B cell (primary cell): Measurements from ENCODE around the gene VKORC1L1. TPM values are rescaled to one million over a fixed set of nuclear protein-coding genes. Genes with fewer than 3 reads are reported as not detected.
"Not testable (repeated sequence)": the region's sequence is repeated elsewhere in the genome, so short reads cannot be mapped to it uniquely, and the experiment has no call there.

Experiments used
- ATAC-seq: fragments of 200-7000 bp; cut with Tn5 transposase; one replicate; pipeline ENCODE4 v1.10.0; 2021; ENCODE audit warnings: low read depth, mild to moderate bottlenecking, moderate number of reproducible peaks, moderate library complexity
- CTCF ChIA-PET: fragments of 350-600 bp; sonication (Branson Sonifier 250); formaldehyde crosslinking; loops from one replicate; lab custom pipeline; 2021; ENCODE audit warnings: antibody characterized with exemption, inconsistent platforms; lab: Charles Lee
- POLR2A ChIA-PET: fragments of 350-600 bp; sonication (Branson Sonifier 250); formaldehyde crosslinking; loops from one replicate; lab custom pipeline; 2021; ENCODE audit warnings: antibody characterized with exemption; lab: Charles Lee
- DNase-seq: peaks from one replicate; pipeline ENCODE4 v3.0.0; 2013
- H2AFZ ChIP-seq: 2 replicates; pipeline ENCODE4 v1.6.1; 2012; ENCODE audit warnings: mild to moderate bottlenecking, low read depth, low read length; ENCODE audit not compliant: insufficient read depth, poor library complexity, severe bottlenecking
- H3K27ac ChIP-seq, 2 donors: 1 replicate in 1 of 2; 2 replicates in 1 of 2; pipeline ENCODE4 v1.5.1; 2012 to 2013; ENCODE audit warnings: low read length in 2 of 2, mild to moderate bottlenecking in 2 of 2, moderate library complexity in 1 of 2
- H3K27me3 ChIP-seq, 4 experiments: fragments of 200-600 bp in 1 of 4; sonication (generic) in 1 of 4; replicated peaks in 1 of 4; 1 replicate in 2 of 4; 2 replicates in 2 of 4; pipeline versions ENCODE4 v1.6.1 to v1.7.0; 2013 to 2016; ENCODE audit warnings: low read length in 3 of 4, mild to moderate bottlenecking in 2 of 4, mixed read lengths in 1 of 4, moderate library complexity in 1 of 4; ENCODE audit not compliant: insufficient read depth in 4 of 4, control insufficient read depth in 3 of 4; ENCODE audit errors: control extremely low read depth in 1 of 4
- H3K36me3 ChIP-seq, 2 experiments: replicated peaks in 1 of 2; 1 replicate in 1 of 2; 2 replicates in 1 of 2; pipeline versions ENCODE4 v1.6.1 to v1.7.1; 2013; ENCODE audit warnings: low read length in 1 of 2; ENCODE audit not compliant: insufficient read depth in 2 of 2, control insufficient read depth in 1 of 2; ENCODE audit errors: control extremely low read depth in 1 of 2, extremely low read depth in 1 of 2
- H3K4me1 ChIP-seq, 2 donors: fragments of 200-600 bp in 1 of 2; sonication (generic) in 1 of 2; 1 replicate in 1 of 2; 2 replicates in 1 of 2; pipeline versions ENCODE4 v1.5.1 to v1.6.1; 2013 to 2017; ENCODE audit warnings: low read length in 2 of 2; ENCODE audit not compliant: control insufficient read depth in 2 of 2, insufficient read depth in 2 of 2
- H3K4me2 ChIP-seq: replicated peaks from 2 replicates; pipeline ENCODE3; 2012; ENCODE audit warnings: mild to moderate bottlenecking, low read depth, low read length; ENCODE audit not compliant: poor library complexity, severe bottlenecking
- H3K4me3 ChIP-seq, 5 experiments: fragments of 200-600 bp in 1 of 5; sonication (generic) in 1 of 5; 1 replicate in 3 of 5; 2 replicates in 2 of 5; pipeline versions ENCODE4 v1.5.1 to v1.7.0; 2011 to 2016; ENCODE audit warnings: low read length in 4 of 5, mild to moderate bottlenecking in 4 of 5, low read depth in 2 of 5, control low read depth in 1 of 5, moderate library complexity in 1 of 5; ENCODE audit not compliant: insufficient read depth in 1 of 5; ENCODE audit errors: control extremely low read depth in 1 of 5, extremely low read depth in 1 of 5
- H3K79me2 ChIP-seq: fragments of 200-600 bp; sonication (generic); one replicate; pipeline ENCODE4 v1.6.0; 2016; ENCODE audit warnings: low read length; ENCODE audit not compliant: control insufficient read depth, insufficient read depth
- H3K9ac ChIP-seq: fragments of 200-600 bp; sonication (generic); 2 replicates; pipeline ENCODE4 v1.6.1; 2017; ENCODE audit warnings: mild to moderate bottlenecking, low read length, moderate library complexity
- H3K9me3 ChIP-seq, 3 donors: one replicate each; pipeline versions ENCODE4 v1.6.1 to v1.7.1; 2013; ENCODE audit warnings: low read length in 2 of 3; ENCODE audit not compliant: control insufficient read depth in 2 of 3, insufficient read depth in 1 of 3; ENCODE audit errors: control extremely low read depth in 1 of 3
- H4K20me1 ChIP-seq: 2 replicates; pipeline ENCODE4 v1.6.0; 2012; ENCODE audit warnings: mild to moderate bottlenecking, low read length; ENCODE audit not compliant: insufficient read depth, control insufficient read depth, poor library complexity, severe bottlenecking
- H3K27ac Mint-ChIP-seq: one replicate; pipeline ENCODE4 v1.8.0; 2021; ENCODE audit warnings: mixed read lengths
- H3K27me3 Mint-ChIP-seq: one replicate; pipeline ENCODE4 v1.8.0; 2021; ENCODE audit warnings: mixed read lengths
- H3K4me1 Mint-ChIP-seq: one replicate; pipeline ENCODE4 v1.8.0; 2021; ENCODE audit warnings: mixed read lengths
- H3K4me3 Mint-ChIP-seq: one replicate; pipeline ENCODE4 v1.8.0; 2021; ENCODE audit warnings: mixed read lengths
- H3K9me3 Mint-ChIP-seq: one replicate; pipeline ENCODE4 v1.8.0; 2022; ENCODE audit warnings: mixed read lengths; ENCODE audit not compliant: insufficient read depth
- CTCF ChIP-seq: fragments of 200-600 bp; IDR thresholded peaks from one replicate; pipeline ENCODE4 v1.8.0; 2022; ENCODE audit warnings: antibody characterized with exemption, mild to moderate bottlenecking
- EZH2 ChIP-seq: IDR thresholded peaks from 2 replicates; pipeline ENCODE4 v1.6.1; 2012; ENCODE audit warnings: borderline replicate concordance, low read depth, mild to moderate bottlenecking, moderate library complexity, low read length; ENCODE audit not compliant: insufficient read depth, poor library complexity, severe bottlenecking
- WGBS: methylation state at CpG from one replicate; pipeline ENCODE4 v1.1.5; 2013; ENCODE audit warnings: missing lambda C conversion rate; ENCODE audit not compliant: insufficient coverage; 5-methylcytosine and 5-hydroxymethylcytosine counted together
- intact Hi-C: fragments of 100-400 bp; cut with micrococcal nuclease; formaldehyde crosslinking; loops from one replicate; pipeline ENCODE4 v1.10.0; 2022
- polyA plus RNA-seq: library from polyadenylated mRNA; depleted of rRNA; stranded (reverse); fragments of >200 nt; gene quantifications from 2 replicates; pipeline ENCODE4 v1.2.3, GENCODE V29; 2012
- total RNA-seq, 2 donors: library from RNA; stranded (reverse); fragments of 120-200 nt in 1 of 2; gene quantifications; 1 replicate in 1 of 2; 2 replicates in 1 of 2; pipeline versions ENCODE4 v1.2.3 to v1.2.4, GENCODE V29; 2013 to 2022

The VKORC1L1 gene
- total and polyA plus RNA-seq, 2 donors (not counting 1 experiment from before 2014, with no cell fraction given) = 2.2 to 8.1 TPM

- Mint-ChIP-seq H3K9me3 (peaks cover 4% of the 10 kb centered on the region), H3K27me3 (no peaks in the 10 kb centered on the region), H3K4me3 (no peak overlapping the region), H3K4me1 (no peaks in the 10 kb centered on the region), H3K27ac (no peak overlapping the region)
- Histone ChIP-seq H3K9ac (no peak overlapping the region), H3K4me3 (no peak overlapping the region), H4K20me1 (no peaks in the 10 kb centered on the region), H3K4me1 (no peaks in the 10 kb centered on the region), H3K27ac (no peak overlapping the region), H3K79me2 (peaks cover 21% of the 10 kb centered on the region), H3K4me2 (no peak overlapping the region), H3K36me3 (no peaks in the 10 kb centered on the region), H2AFZ (no peak overlapping the region), H3K9me3 (peaks cover 0 to 4% (median 0%) of the 10 kb centered on the region in 3 donors), H3K27me3 (no peaks in the 10 kb centered on the region)
- ChIA-PET CTCF (no interaction called here), POLR2A (no interaction called here)
- 95% methylated on average over 6 of the region's 7 CpGs for WGBS
- DNase-seq (no peak), ATAC-seq (no peak)
- TF ChIP-seq EZH2 (no peak), CTCF (no peak)
- intact Hi-C loops = no loop called here
Measured at GRCh38 chr7:65938336-65938895, 65.5 kb downstream of the VKORC1L1 start.

GRCh38 chr7:65945787-65946186, 72.9 kb downstream of the VKORC1L1 start:
- H3K4me3 ChIP-seq, ATAC-seq, H3K4me3 Mint-ChIP-seq, H3K9me3 Mint-ChIP-seq, H3K79me2 ChIP-seq, POLR2A ChIA-PET, H3K27ac ChIP-seq, H3K9me3 ChIP-seq, H3K4me1 Mint-ChIP-seq, H3K4me1 ChIP-seq, H4K20me1 ChIP-seq, H3K4me2 ChIP-seq, H3K27ac Mint-ChIP-seq, H3K27me3 ChIP-seq, H3K27me3 Mint-ChIP-seq, CTCF ChIA-PET, H3K36me3 ChIP-seq, H2AFZ ChIP-seq, intact Hi-C loops, H3K9ac ChIP-seq, DNase-seq: not testable (repeated sequence)
- no CpG with 5 or more reads among the region's 5 CpGs for WGBS
